Urothelium cell line (cell line): ENCODE measurements around the gene MMP19.
"Not testable (repeated sequence)": the region's sequence is repeated elsewhere in the genome, so short reads cannot be mapped to it uniquely, and the experiment has no call there.

Experiments
- DNase-seq: peaks from one replicate; pipeline ENCODE4 v3.0.0; 2011; ENCODE audit warnings: low spot score, mixed read lengths
- FAIRE-seq: peaks from 2 replicates; lab custom pipeline; 2011; peaks lifted over from hg19 to GRCh38; lab: Jason Lieb, UNC

The MMP19 gene

DNA sequence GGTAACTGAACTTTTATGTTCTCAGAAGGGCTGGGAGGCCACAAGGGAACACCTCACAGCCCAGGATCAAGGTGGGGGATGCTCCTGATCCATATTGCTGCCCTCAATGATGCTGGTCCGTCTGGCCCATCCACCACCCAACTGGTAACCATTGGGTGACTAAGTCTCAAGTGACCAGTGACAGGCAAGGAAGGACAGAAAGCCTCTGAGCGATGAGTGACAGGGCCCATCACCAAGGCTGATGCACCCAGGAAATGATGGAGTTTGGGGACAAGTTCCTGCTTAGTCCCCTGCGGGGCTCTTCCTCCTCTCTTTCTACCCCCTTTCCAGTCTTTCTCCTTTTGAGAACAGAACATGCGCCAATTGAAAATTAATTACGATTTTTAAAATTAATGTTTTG, 2.6 kb upstream of the MMP19 start:
- FAIRE-seq (no peak), DNase-seq (no peak)

DNA sequence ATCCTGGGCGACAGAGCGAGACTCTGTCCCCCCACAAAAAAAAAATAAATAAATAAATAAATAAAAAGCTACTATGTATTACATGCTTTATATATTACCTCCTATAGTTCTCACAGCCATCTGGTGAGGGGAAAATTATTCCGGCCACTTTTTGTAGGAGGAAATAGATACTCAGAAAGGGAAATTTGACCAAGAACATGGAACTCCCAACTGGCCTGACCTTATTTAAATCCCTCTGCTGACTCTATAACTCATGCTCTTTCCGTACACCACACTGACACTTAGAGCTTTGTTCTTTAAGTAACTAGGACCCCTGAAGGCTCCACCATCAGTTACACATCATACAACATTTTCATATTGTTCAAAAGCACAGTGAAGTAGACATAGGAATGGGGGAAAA, 2.2 kb upstream of the MMP19 start:
- no peak for DNase-seq
- no peak for FAIRE-seq

DNA sequence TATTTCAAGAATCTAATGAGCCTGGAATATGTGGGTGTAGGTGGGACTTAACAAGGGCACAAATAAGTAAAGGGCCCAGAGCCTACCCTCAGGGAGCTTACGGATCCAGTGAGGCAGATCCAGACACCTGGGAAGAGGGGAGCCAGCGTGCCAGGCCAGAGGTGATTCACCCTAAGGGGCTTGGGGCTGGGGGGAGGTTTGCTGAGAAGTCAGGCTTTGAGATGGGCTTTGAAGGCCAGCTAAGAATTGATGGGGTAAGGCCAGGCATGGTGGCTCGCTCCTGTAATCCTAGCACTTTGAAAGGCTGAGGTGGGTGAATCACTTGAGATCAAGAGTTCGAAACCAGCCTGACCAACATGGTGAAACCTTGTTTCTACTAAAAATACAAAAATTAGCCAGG, 695 bp upstream of the MMP19 start:
- DNase-seq (no peak), FAIRE-seq (no peak)

DNA sequence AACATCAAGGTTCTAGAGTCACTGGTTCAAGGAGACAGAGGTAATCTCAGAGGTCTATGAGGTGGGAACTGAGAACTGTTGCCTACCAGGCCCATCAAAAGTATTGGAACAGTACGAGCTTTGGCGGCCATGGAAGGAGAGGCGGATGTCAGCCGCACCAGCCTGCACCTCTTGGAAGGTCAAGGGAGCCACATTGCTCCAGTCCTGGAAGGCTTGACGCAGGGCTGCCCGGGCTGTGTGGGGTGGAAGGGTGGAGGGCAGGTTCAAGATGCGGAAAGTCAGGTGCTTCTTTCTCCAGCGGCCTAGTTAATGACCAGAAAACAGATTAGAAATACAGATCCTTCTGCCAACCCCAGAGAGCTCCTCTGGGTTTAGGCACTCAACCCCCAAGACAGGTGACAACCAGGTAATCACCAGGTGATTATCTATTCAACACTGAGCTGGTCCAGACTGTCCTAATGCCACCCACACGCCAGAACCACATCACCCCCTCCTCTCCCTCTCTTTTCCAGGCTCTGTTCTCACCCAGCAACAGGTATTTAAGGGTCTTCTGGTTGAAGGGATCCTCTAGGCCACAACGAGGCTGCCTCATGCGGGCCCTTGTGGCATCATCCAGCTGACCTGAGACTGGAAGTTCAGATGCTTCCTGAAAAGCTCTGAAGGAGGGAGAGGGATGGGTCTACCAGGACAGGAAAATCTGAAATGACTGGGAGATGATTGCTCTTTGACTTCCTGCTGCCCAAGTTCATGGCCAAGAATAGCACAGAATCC, 2.0 kb downstream of the MMP19 start:
- DNase-seq (no peak), FAIRE-seq (no peak)

DNA sequence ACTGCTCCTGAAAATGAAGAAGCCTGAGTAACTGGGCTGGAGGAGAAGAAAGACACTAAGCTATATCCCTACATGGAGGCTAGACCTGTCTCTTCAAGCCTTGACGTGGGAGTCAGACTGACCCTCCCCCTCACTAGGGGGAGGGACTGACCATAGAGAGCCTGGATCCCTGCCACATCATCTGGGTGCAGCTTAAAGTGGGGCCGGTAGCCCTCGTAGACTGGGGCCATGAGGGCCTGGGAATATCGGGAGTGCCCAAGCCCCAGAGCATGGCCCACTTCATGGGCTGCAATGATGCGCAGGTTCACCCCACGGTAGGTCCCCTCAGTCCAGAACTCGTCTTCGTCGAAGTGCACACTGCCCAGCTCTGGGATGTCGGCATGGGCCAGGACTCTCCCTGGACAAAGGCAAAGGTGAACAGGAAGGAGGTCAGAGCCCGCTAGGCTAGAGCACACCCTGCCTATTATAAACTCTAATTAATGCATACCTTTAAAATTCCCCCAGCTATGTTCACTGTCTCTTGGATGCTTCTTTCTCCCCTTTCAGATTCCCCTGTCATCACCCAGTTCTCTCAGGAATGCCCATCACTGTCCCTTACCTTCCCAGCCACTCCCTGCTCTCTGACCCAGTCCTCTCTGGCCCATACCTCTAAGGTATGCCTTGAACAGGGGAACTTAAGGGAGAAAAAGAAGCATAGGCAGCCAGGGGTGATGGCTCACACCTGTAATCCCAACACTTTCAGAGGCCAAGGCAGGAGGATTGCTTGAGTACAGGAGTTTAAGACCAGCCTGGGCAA, 3.2 kb downstream of the MMP19 start:
- no peak for FAIRE-seq
- no peak for DNase-seq

DNA sequence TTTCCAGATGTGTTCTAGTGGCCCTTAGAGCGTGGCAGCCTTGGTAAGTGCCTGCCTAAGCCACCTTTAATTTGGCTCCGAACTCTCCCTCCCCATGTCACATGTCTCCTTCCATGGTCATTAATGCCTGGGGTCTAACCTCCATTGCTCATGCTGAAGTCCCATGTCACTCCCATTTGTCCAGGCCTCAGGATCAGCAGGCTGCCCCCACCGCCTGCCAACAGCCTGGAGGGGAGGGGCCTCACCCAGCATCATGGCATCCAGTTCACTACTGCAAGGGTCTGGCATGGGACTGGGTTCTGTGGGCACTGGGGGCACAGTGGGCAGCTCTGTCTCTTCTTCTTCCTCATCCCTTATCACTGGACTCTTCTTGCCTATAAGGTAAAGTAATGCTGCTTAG, 4.4 kb downstream of the MMP19 start:
- no peak for DNase-seq
- FAIRE-seq = no peak

DNA sequence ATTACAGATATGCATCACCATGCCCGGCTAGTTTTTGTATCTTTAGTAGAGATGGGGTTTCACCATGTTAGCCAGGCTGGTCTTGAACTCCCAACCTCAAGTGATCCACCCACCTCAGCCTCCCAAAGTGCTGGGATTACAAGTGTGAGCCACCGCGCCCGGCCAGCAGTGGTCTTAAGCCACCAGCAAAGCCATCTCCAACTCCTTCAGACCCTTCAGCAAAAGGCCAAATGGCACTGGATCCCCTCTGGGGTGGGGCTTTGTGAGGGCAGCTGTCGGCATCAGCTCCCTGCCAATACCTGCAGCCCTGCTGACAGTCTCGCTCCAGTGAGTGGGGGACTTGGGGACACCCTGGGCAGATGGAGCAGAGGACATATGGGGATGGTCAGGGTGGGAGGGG, 8.3 kb downstream of the MMP19 start:
- DNase-seq, FAIRE-seq: not testable (repeated sequence)

DNA sequence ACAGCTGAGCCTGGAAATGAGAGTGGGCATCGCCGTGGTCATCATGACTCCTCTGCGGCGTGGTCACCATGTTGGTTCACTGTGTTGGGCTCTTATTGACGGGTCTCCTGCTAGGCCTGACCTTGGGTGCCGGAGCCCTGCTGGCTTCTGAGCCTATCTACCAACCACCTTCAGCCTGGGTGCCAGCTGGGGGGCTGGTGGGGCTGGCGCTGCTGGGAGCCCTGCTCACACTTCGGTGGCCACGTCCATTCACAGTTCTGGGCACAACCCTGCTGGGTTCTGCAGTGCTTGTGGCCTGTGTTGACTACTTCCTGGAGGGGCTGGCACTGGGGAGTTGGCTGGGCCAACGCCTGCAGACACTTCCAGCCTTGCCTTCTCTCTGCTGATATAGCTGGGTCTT, 9.7 kb downstream of the MMP19 start:
- DNase-seq = no peak
- no peak for FAIRE-seq

DNA sequence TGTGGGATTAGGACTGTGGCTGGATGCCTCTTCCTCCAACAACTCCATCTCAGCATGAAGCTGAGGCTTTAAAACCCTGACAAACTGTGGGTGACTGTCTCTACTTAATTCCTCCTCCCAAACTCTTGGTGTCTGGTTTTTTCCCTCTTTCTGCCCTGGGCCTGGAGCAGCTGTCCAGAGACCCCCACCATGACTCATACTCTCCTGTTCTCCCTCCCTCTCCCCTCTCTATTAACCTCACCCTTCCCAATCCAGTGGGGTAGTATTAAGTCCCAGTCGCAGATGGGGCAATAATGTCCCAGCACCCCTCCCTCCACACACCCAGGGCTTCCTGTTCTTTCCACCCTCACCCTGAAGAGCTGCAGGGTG, 11.3 kb downstream of the MMP19 start:
- DNase-seq = no peak
- no peak for FAIRE-seq

DNA sequence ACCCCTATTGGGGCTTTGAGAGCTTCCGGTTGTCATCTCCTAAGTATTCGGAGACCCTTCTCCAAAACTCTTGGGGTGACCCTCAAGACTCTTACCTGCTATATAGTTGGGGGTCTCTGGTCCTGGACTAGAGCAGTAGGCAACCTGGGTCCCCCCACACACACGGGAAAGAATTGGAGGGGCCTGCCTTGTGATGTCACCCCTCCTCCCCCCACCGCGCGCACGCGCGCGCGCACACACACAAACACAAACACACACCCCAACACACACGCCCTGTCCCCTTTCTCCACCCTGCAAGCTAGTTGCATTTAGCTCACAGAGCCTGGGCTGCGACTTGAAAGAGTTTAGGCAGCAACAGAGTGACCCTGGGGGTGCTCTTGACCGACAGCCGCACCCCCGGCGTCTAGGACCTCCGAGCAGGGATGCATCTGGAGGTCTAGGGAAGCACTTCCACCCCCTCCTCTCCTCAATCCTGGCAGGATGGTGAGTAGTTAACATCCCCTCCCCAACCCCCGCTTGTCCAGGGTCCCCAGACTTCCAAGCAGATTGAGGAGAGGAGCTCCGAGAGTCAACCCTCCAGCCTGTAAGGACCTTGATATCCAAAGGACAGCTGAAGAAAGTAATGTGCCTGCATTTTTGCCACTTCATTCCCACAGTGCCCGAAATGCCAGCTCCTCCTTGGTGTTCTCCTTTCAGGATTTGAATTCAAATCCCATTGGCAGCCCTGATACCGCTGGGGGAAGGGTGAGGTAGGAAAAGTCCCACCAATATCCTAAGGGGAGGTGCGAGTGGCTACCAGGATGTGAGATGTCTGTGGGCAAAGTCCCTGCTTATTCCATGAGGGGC, 11.9 kb downstream of the MMP19 start:
- FAIRE-seq = no peak
- DNase-seq = peak; percentile 50

DNA sequence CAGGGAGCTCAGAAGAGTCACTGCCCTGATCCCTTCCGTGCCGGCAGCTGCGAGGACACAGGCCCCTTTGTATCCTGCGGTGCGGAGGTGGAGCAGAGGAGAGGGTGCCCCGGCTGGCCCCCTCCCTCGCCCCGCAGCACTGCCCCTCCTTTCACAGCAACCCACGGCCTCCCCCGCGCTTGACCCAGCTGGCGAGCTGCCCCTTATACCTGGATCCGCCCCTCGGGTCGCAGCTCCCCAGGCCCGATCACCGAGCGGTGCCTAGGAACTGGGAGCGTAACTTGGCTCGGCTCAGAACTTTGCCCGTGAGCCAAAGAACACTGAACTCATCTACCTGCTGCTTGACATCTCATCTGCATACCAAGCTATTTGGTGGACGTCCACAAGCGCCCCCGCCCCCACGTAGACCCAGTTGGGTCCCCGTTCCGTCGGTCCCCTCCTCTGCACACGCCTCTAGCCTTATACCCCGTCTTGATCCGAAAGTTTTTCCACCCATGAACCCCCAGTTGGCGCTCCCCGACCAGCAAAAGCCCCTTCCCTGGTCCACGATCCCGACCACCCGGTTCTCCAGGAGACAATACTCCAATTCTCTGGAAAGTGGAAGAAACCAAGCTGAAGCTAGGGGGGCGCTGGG, 12.7 kb downstream of the MMP19 start:
- FAIRE-seq (no peak), DNase-seq (peak; percentile 57)

DNA sequence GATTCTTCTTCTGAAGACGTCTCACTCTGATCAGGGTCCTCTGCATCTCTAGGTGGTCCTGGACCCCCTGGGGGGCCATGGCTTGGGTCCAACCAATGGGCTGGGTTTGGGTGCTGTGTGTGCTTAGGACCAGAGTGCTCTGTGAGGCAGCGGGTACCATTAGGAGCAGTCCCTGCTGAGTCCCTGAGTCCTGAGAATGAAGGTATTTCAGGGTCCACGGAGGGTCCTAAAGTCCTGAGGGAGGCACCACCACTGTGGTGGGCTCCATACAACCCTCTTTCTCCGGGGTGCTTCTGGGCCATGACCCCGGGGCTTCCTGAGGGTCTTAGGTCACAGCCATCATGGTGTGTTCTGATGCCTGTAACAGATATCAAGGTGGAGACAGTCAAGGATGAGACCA, 14.4 kb downstream of the MMP19 start:
- no peak for DNase-seq
- FAIRE-seq = no peak

DNA sequence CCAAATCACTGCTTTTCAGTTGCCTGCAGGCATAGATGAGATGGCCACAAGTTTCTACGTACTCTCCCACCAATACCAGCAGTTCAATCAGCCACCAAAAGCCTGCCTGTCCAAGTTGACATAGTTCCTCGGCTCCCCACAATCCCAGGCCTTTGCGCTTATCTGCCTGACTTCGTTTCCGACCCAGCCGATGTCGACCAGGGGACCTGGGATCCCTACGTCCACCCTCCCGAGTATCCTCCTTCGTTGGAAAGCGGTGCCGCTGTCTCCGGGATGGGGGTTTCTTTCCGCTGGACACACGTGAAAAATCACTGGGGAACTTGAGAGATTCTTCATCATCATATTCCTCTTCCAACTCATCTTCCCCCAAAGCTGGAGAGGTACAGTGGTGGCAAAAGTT, 14.9 kb downstream of the MMP19 start:
- no peak for FAIRE-seq
- no peak for DNase-seq

DNA sequence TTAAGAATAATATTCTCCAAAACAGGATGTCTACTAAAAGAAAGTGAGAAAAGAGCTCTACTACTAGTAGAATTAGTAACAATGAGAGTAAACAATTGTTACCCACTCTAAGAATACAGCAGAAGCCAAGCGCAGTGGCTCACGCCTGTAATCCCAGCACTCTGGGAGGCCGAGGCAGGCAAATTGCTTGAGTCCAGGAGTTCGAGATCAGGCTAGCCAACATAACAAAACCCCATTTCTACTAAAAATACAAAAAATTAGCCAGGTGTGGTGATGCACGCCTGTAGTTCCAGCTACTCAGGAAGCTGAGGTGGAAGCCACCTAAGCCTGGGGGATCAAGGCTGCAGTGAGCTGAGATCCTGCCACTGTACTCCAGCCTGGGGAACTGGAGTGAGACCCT, 18.0 kb downstream of the MMP19 start:
- DNase-seq = no peak
- FAIRE-seq = no peak

DNA sequence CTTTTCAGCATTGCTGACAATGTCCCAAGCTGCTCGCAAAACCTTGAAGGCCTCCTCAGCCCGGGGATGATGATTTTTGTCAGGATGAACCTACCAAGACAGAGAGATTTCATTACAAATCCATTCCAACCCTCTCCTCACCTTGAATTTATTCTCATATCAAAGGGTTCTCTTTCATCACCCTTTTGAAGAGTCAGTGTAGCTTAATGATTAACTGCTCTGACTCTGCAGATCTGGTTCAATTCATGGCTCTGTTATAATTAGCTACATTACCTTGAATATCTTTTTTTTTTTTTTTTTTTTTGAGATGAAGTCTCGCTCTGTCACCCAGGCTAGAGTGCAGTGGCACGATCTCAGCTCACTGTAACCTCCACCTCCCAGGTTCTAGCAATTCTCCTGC, 19.3 kb downstream of the MMP19 start:
- FAIRE-seq (no peak), DNase-seq (no peak)

DNA sequence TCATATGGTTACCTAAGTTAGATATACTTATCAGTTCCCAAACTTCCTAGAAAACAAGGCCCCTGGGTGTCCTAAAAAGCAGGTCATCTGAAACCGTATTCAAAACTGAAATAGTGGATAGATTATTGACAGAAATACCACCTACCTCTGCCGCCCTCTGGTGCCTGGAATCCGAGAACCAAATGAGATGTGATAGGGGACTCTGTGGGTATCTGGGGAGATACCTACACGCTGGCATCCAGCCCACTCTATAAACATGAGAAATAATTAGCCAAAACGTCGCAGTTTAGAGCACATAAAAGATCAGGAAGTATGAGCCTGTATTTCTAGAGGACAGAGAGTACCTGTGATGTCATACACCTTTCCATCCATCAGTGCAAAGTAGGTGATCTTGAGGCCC, 20.5 kb downstream of the MMP19 start:
- DNase-seq (no peak), FAIRE-seq (no peak)

DNA sequence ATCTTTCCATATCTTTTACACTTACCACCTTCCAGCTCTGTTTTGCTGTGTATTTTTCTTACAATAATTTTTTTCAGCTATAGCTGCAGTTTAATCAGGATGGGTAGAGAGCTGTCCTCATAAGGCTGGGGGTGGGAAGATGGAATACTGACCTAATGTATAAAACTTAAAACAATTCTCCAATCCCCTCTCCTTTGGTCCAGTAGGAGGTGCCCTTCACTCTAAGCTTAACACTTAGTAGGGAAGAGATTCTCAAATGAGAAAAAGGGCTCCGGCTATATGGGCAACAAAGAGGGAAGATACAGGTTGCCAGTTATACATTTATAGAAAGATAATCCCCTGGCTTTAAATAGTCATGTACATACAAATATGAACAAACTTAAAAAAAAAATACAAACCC, 22.1 kb downstream of the MMP19 start:
- FAIRE-seq = no peak
- DNase-seq = no peak

DNA sequence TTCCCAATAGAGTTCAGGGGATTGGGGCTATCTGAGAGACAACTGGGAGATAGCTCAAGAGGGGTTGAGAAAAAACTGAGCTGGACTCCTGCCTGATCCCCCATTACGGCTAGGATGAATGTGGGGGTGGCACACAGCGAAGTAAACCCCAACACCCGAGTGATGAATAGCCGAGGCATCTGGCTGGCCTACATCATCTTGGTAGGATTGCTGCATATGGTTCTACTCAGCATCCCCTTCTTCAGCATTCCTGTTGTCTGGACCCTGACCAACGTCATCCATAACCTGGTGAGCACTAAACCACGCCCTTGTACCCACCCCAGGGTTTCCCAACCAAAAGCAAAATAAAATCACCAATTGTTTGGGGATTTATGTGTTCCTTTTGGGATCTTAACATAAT, 23.9 kb downstream of the MMP19 start:
- DNase-seq = no peak
- no peak for FAIRE-seq

DNA sequence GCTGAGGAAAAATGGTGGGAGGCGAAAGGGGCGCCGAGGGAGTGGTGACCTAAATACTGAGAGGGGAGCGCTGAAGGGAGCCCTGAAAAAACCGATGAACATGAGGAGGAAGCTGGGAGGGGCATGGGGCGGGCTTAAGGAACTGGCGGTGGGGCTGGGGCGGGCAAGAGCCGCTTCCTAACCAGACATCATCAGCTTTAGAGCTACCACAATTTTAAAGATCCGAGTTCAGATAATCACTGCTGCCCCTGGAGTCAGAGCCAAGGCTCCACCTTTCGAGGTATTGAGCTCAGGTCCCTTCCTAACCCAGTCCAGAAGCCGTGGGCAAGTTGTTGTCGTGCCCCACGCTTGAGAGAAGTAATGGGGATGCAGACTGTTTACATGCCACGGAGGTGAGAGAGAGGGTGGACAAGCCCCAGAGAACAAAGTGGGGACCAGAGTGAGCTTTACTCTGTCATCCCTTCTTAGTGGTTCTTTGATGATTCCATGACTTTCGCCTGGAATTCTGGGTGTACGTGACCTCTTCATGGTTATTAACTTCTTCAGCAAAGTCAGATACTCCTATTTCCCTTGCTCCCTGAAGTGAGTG, 24.5 kb downstream of the MMP19 start:
- no peak for FAIRE-seq

DNA sequence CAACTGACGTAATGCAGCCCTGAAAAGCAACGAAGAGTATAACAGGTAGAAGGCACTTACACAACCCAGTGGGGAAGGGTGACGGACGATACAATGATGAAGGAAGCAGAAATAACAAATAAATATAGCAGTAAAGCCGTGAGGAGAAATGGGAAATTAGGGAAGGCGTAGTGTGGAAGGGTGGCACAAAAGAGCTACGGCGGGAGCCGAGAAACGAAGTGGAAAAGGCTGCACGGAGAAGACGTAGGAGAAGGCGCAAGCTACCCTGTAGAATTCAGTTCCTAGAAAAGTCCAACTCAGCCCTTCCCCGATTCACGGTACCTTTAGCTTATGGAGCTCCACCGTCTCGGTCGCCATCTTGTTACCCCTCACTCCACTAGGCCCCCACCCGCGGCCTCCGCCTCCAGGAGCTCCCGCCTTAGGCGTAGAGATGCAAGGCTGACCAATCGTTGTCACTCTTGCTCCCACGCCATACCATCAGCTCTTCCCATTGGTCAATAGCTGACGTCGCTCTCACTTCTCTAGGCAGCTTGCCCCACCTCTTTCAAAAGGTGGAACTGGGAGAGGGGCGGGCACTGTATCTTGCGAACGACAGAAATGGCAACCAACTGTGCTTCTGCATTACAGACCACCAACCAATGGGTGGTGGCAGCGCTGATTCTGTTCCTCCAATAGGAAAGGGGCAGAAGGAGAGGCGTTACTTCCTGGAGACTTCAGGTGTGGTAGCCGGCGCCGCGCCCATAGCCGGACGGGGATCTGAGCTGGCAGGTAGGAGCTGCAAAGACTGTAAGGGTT, 25.2 kb downstream of the MMP19 start, which contains the start of the genes ORMDL2 and SARNP:
TSS of gene ORMDL2 (plus strand) at position 697 of the 795 bp plus-strand sequence. CDS start 959 bp downstream, outside the sequence.
TSS of gene SARNP (minus strand) at position 380 of the 795 bp plus-strand sequence. CDS start at position 357, 23 bp downstream.
- DNase-seq (peak; percentile 98), FAIRE-seq (peak; percentile 44)

More for the DNA sequence above, 24.5 kb downstream of the MMP19 start:
- peak; percentile 68 for DNase-seq
